Measurements from ENCODE around the gene PHOX2A.

The PHOX2A gene

DNA sequence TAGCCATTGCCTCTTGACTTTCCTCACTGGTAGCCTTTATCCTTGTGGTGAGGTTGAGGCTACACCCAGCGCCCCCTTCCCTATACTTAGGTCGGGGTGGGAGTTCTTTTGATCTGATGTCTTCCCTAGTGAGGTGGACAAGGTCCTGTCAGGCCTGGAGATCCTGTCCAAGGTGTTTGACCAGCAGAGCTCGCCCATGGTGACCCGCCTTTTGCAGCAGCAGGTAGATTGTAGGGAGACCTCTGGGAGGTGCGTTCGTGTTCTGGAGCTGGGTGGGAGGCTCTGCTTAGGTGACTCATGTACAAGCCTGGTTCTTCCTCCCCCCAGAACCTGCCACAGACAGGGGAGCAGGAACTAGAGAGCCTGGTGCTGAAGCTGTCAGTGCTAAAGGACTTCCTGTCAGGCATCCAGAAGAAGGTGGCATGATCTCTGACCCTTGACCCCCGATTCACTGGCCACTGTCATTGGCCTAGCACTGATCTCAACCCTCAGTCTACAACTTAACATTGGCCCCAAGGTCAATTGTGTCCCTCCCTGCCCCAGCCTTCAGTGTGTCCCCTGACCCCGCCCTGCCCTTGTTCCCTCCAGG, 14.5 kb downstream of the PHOX2A start:
- H3K4me1 ChIP-seq (ENCODE audit: control insufficient read depth in 1 of 2, insufficient read depth in 1 of 2, low read depth in 1 of 2, low read length in 1 of 2): peaks cover 9% of the 10 kb centered on the region in 2 experiments
- H3K27me3 ChIP-seq: no peaks in the 10 kb centered on the region
- peaks cover 3% of the 10 kb centered on the region for H3K9me3 ChIP-seq
- TF ChIP-seq, protein P1, sequence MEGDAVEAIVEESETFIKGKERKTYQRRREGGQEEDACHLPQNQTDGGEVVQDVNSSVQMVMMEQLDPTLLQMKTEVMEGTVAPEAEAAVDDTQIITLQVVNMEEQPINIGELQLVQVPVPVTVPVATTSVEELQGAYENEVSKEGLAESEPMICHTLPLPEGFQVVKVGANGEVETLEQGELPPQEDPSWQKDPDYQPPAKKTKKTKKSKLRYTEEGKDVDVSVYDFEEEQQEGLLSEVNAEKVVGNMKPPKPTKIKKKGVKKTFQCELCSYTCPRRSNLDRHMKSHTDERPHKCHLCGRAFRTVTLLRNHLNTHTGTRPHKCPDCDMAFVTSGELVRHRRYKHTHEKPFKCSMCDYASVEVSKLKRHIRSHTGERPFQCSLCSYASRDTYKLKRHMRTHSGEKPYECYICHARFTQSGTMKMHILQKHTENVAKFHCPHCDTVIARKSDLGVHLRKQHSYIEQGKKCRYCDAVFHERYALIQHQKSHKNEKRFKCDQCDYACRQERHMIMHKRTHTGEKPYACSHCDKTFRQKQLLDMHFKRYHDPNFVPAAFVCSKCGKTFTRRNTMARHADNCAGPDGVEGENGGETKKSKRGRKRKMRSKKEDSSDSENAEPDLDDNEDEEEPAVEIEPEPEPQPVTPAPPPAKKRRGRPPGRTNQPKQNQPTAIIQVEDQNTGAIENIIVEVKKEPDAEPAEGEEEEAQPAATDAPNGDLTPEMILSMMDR (IDR thresholded peaks at IDR 0.05): no peak
- no peak overlapping the region for H3K4me3 ChIP-seq (ENCODE audit: low read depth in 1 of 2, low read length in 1 of 2)
- peaks cover 78% of the 10 kb centered on the region for H3K36me3 ChIP-seq
- H3K27ac ChIP-seq: no peak overlapping the region

DNA sequence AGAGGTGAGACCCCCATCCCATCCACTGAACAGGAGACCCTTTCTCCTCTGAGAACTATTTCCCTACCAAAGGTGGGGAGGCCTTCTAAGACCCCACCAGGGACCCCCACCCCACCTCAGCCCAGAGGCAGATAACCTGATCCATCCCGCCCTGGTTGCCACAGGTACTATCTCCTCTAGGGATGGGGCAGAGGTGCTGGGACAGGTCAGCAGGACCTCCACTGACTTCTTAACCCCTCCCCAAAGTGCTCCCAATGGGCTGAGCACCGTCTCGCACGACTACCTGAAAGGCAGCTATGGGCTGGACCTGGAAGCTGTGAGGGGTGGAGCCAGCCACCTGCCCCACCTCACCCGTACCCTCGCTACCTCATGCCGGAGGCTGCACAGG, 15.1 kb downstream of the PHOX2A start:
- Histone ChIP-seq H3K36me3 (peaks cover 72% of the 10 kb centered on the region), H3K27me3 (no peaks in the 10 kb centered on the region), H3K4me3 (ENCODE audit: low read depth in 1 of 2, low read length in 1 of 2) (no peak overlapping the region), H3K27ac (no peak overlapping the region), H3K9me3 (peaks cover 3% of the 10 kb centered on the region), H3K4me1 (ENCODE audit: control insufficient read depth in 1 of 2, insufficient read depth in 1 of 2, low read depth in 1 of 2, low read length in 1 of 2) (peaks cover 9% of the 10 kb centered on the region in 2 experiments)
- TF ChIP-seq, protein P1 (IDR thresholded peaks at IDR 0.05): no peak

DNA sequence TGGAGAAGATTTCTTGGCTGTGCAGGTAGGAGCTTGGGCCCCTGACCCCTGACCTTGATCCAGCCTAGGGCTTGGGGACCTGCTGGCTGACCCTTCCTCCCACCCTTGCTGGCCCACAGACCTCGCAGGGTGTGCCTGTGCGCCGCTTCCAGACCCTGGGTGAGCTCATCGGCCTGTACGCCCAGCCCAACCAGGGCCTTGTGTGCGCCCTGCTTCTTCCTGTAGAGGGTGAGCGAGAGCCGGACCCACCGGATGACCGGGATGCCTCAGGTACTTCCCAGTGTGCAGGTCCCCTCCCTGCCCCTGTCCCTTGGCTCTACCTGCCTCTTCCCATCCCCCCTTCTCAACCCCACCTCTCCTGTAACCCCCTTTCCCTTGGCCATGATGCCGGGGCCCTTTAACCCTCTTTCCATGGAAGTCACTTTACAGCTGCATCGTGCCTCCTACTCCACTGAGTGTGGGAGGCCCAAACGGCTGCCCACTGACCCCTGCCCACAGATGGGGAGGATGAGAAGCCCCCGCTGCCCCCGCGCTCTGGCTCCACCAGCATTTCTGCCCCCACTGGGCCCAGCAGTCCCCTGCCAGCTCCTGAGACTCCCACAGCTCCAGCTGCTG, 15.6 kb downstream of the PHOX2A start:
- Histone ChIP-seq H3K27ac (no peak overlapping the region), H3K27me3 (no peaks in the 10 kb centered on the region), H3K4me3 (ENCODE audit: low read depth in 1 of 2, low read length in 1 of 2) (no peak overlapping the region), H3K9me3 (peaks cover 3% of the 10 kb centered on the region), H3K36me3 (peaks cover 67% of the 10 kb centered on the region), H3K4me1 (ENCODE audit: control insufficient read depth in 1 of 2, insufficient read depth in 1 of 2, low read depth in 1 of 2, low read length in 1 of 2) (peaks cover 9% of the 10 kb centered on the region in 2 experiments)
- TF ChIP-seq, protein P1 (IDR thresholded peaks at IDR 0.05): no peak

DNA sequence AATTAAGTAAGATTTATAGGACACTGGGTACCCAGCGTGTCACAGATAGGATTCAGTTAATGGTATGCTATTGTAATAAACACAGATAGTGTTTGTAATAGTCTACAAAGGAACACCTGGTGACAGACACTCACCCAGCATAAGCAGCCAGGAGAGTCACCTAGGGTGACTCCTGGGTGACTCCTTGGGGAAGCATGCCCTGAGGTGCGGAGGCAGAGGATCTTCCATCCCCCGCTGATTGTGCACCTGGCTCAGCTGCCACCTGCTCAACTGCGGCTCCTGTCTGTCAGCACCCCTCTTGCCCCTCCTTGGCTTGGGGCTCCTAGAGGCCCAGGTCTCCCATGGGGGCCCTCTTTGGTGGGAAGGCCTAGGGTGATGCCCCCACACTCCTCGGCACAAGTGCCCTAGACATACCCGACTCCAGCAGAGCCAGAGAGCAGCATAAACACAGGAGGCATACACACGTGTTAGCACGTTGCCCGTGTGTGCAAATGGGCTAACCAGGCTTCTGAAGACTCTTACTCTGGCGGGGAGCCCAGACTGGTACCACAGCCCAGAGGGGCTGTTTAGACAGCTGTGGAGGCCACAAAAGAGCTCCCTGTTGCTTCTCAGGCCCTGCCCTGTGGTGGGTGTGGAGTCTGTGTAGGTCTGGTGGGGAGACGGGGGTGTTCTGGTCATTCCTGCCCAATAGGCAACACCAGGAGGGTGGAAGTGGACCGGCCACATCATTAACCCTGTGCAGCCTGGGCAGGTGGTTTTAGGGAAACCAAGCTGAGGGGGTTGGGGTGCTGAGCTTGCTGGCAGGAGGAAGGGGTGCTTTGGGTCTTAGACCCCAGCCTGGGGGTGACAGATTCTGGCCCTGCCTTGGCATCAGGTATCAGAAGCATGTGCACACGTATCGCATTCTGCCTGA, 16.4 kb downstream of the PHOX2A start:
- Histone ChIP-seq H3K4me1 (ENCODE audit: control insufficient read depth in 1 of 2, insufficient read depth in 1 of 2, low read depth in 1 of 2, low read length in 1 of 2) (peaks cover 13% of the 10 kb centered on the region in 2 experiments), H3K27me3 (no peaks in the 10 kb centered on the region), H3K27ac (no peak overlapping the region), H3K9me3 (peaks cover 3% of the 10 kb centered on the region), H3K4me3 (ENCODE audit: low read depth in 1 of 2, low read length in 1 of 2) (no peak overlapping the region), H3K36me3 (peaks cover 60% of the 10 kb centered on the region)
- TF ChIP-seq, protein P1 (IDR thresholded peaks at IDR 0.05): no peak

DNA sequence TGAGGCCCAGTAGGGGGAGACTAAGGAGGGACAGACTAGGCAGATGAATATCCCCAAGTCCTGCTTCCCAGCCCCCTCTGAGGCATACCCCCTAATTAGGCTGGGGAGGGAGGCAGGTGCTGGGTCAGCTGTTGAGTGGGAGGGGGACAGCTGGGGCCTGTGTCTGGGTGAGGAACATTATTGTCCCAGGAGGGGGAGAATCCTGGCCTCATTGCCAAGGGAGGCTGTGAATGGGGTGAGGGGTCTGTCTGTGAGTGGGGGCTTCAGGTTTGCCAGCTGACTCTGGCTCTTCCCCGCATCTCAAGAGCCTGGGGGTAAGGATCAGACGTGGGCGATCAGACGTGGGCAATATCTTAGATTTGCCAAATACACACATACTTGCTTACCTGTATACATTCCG, 17.3 kb downstream of the PHOX2A start:
- no peaks in the 10 kb centered on the region for H3K27me3 ChIP-seq
- H3K36me3 ChIP-seq: peaks cover 51% of the 10 kb centered on the region
- peaks cover 14 to 21% of the 10 kb centered on the region in 2 experiments for H3K4me1 ChIP-seq (ENCODE audit: control insufficient read depth in 1 of 2, insufficient read depth in 1 of 2, low read depth in 1 of 2, low read length in 1 of 2)
- peaks cover 3% of the 10 kb centered on the region for H3K9me3 ChIP-seq
- H3K4me3 ChIP-seq (ENCODE audit: low read depth in 1 of 2, low read length in 1 of 2): no peak overlapping the region
- H3K27ac ChIP-seq: no peak overlapping the region
- TF ChIP-seq, protein P1 (IDR thresholded peaks at IDR 0.05): no peak

All from neutrophil (primary cell).